ENCODE results near the gene RIT2.

RIT2 gene

GRCh38 chr18:42778024-42778423 is 337.5 kb downstream of the RIT2 start:
- TF ChIP-seq ZNF70 (CRISPR knock-in tag; IDR thresholded peaks at IDR 0.05): no peak
- TF ChIP-seq PPARA (CRISPR knock-in tag; IDR thresholded peaks at IDR 0.05; ENCODE audit: borderline replicate concordance): no peak
- no peak for TF ChIP-seq ARNTL (CRISPR knock-in tag; IDR thresholded peaks at IDR 0.05; ENCODE audit: borderline replicate concordance, low read depth)
- ATAC-seq: no peak

- ATAC-seq: no peak
- no peak for TF ChIP-seq ZC3H10 (CRISPR knock-in tag; IDR thresholded peaks at IDR 0.05)
- no peak for TF ChIP-seq BACH2 (CRISPR knock-in tag; IDR thresholded peaks at IDR 0.05; ENCODE audit: borderline replicate concordance)
- no peak for TF ChIP-seq ZNF70 (CRISPR knock-in tag; IDR thresholded peaks at IDR 0.05)
- TF ChIP-seq, protein P1, sequence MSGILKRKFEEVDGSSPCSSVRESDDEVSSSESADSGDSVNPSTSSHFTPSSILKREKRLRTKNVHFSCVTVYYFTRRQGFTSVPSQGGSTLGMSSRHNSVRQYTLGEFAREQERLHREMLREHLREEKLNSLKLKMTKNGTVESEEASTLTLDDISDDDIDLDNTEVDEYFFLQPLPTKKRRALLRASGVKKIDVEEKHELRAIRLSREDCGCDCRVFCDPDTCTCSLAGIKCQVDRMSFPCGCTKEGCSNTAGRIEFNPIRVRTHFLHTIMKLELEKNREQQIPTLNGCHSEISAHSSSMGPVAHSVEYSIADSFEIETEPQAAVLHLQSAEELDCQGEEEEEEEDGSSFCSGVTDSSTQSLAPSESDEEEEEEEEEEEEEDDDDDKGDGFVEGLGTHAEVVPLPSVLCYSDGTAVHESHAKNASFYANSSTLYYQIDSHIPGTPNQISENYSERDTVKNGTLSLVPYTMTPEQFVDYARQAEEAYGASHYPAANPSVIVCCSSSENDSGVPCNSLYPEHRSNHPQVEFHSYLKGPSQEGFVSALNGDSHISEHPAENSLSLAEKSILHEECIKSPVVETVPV (CRISPR knock-in tag; IDR thresholded peaks at IDR 0.05): no peak
- no peak for TF ChIP-seq POU6F1 (CRISPR knock-in tag; IDR thresholded peaks at IDR 0.05; ENCODE audit: borderline replicate concordance, low read depth)
- TF ChIP-seq, protein P2, sequence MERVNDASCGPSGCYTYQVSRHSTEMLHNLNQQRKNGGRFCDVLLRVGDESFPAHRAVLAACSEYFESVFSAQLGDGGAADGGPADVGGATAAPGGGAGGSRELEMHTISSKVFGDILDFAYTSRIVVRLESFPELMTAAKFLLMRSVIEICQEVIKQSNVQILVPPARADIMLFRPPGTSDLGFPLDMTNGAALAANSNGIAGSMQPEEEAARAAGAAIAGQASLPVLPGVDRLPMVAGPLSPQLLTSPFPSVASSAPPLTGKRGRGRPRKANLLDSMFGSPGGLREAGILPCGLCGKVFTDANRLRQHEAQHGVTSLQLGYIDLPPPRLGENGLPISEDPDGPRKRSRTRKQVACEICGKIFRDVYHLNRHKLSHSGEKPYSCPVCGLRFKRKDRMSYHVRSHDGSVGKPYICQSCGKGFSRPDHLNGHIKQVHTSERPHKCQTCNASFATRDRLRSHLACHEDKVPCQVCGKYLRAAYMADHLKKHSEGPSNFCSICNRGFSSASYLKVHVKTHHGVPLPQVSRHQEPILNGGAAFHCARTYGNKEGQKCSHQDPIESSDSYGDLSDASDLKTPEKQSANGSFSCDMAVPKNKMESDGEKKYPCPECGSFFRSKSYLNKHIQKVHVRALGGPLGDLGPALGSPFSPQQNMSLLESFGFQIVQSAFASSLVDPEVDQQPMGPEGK (CRISPR knock-in tag; IDR thresholded peaks at IDR 0.05; ENCODE audit: borderline replicate concordance): no peak
- no peak for TF ChIP-seq TSHZ2 (CRISPR knock-in tag; IDR thresholded peaks at IDR 0.05)
- no peak for TF ChIP-seq TCF4 (CRISPR knock-in tag; IDR thresholded peaks at IDR 0.05; ENCODE audit: borderline replicate concordance)
- no peak for TF ChIP-seq CREB5 (CRISPR knock-in tag; IDR thresholded peaks at IDR 0.05; ENCODE audit: low read depth)
- TF ChIP-seq CSDC2 (CRISPR knock-in tag; IDR thresholded peaks at IDR 0.05): no peak
- no peak for TF ChIP-seq PPARA (CRISPR knock-in tag; IDR thresholded peaks at IDR 0.05; ENCODE audit: borderline replicate concordance)
- TF ChIP-seq ZNF565 (CRISPR knock-in tag; conservative IDR thresholded peaks at IDR 0.05; ENCODE audit: low read depth): no peak
- no peak for TF ChIP-seq ISL1 (CRISPR knock-in tag; IDR thresholded peaks at IDR 0.05)
- TF ChIP-seq ZNF8 (CRISPR knock-in tag; IDR thresholded peaks at IDR 0.05): no peak
- no peak for TF ChIP-seq GLIS3 (CRISPR knock-in tag; IDR thresholded peaks at IDR 0.05)
- TF ChIP-seq ESRRG (CRISPR knock-in tag; IDR thresholded peaks at IDR 0.05): no peak
- no peak for TF ChIP-seq OSR1 (CRISPR knock-in tag; IDR thresholded peaks at IDR 0.05)
- no peak for TF ChIP-seq ZFP30 (CRISPR knock-in tag; IDR thresholded peaks at IDR 0.05)
- TF ChIP-seq TOX (CRISPR knock-in tag; IDR thresholded peaks at IDR 0.05; ENCODE audit: borderline replicate concordance): no peak
Measured at GRCh38 chr18:42773870-42774269, 341.6 kb downstream of the RIT2 start.

- no peak for ATAC-seq
- no peak for TF ChIP-seq CREB5 (CRISPR knock-in tag; IDR thresholded peaks at IDR 0.05; ENCODE audit: low read depth)
- TF ChIP-seq, protein P2 (CRISPR knock-in tag; IDR thresholded peaks at IDR 0.05; ENCODE audit: borderline replicate concordance): no peak
- no peak for TF ChIP-seq ZFP3 (CRISPR knock-in tag; IDR thresholded peaks at IDR 0.05)
- no peak for TF ChIP-seq POU6F1 (CRISPR knock-in tag; IDR thresholded peaks at IDR 0.05; ENCODE audit: borderline replicate concordance, low read depth)
- TF ChIP-seq ZNF8 (CRISPR knock-in tag; IDR thresholded peaks at IDR 0.05): no peak
- no peak for TF ChIP-seq ZNF565 (CRISPR knock-in tag; conservative IDR thresholded peaks at IDR 0.05; ENCODE audit: low read depth)
- TF ChIP-seq SNAI2 (CRISPR knock-in tag; IDR thresholded peaks at IDR 0.05): no peak
- TF ChIP-seq ZNF70 (CRISPR knock-in tag; IDR thresholded peaks at IDR 0.05): no peak
Measured at GRCh38 chr18:42771936-42772335, 343.5 kb downstream of the RIT2 start.

All from SK-N-SH treated with all-trans-retinoic acid at 6 μM for 48 hours (cell line).